Stimulated activated CD4-positive, alpha-beta T cell treated with anti-CD3 and anti-CD28 coated beads, Interleukin-4, amount 100 ng/mL, for 1 hour (primary cell): Measurements from ENCODE around the gene HTR3D.
"Not testable (repeated sequence)": the region's sequence is repeated elsewhere in the genome, so short reads cannot be mapped to it uniquely, and the experiment has no call there.

ENCODE experiments used
- DNase-seq: peaks from one replicate; pipeline ENCODE4 v3.0.0-alpha.2; 2020

The HTR3D gene

DNA sequence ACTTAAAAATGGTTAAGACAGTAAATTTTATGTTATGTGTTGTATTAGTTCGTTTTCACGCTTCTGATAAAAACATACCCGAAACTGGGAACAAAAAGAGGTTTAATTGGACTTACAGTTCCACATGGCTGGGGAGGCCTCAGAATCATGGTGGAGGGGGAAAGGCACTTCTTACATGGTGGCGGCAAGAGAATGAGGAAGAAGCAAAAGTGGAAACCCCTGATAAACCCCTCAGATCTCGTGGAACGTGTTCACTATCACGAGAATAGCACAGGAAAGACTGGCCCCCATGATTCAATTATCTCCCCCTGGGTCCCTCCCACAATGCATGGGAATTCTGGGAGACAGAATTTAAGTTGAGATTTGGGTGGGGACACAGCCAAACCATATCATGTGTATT, 39.6 kb downstream of the HTR3D start:
- DNase-seq = not testable (repeated sequence)

- DNase-seq = no peak
Observed at GRCh38 chr3:184073621-184074020, 42.1 kb downstream of the HTR3D start.

DNA sequence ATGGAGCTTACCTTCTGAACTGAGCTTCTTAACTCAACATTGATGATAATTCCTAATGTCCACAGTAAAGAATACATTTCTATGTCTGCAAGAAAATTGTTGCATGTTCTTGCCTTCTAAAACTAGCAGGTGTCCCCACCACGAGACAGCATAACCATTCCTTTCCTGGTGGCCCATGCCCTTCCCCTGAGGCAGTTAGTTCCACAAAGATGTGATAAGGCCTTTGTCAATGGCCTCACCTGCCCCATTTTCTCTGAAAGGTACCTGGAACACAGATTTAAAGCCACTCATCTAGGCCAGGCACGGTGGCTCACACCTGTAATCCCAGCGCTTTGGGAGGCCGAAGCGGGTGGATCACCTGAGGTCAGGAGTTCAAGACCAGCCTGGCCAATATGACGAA, 44.4 kb downstream of the HTR3D start:
- DNase-seq = no peak

- no peak for DNase-seq
Observed at GRCh38 chr3:184077881-184078280, 46.3 kb downstream of the HTR3D start.

GRCh38 chr3:184078851-184079250, 47.3 kb downstream of the HTR3D start:
- DNase-seq = no peak

GRCh38 chr3:184081116-184081830, 49.7 kb downstream of the HTR3D start:
- no peak for DNase-seq

GRCh38 chr3:184082034-184082433, 50.5 kb downstream of the HTR3D start:
- DNase-seq = no peak

- DNase-seq = no peak
Observed at GRCh38 chr3:184082465-184082864, 50.9 kb downstream of the HTR3D start.

GRCh38 chr3:184085389-184085852, 53.9 kb downstream of the HTR3D start:
- DNase-seq = no peak
